Ramos (cell line): ENCODE data around the gene SRRM3.
"Not testable (repeated sequence)": the region's sequence is repeated elsewhere in the genome, so short reads cannot be mapped to it uniquely, and the experiment has no call there.

Experiments
- in situ Hi-C: fragments of 300-500 bp; cut with MboI; formaldehyde crosslinking; loops from one replicate; pipeline ENCODE4 v1.14.3; 2022; ENCODE audit warnings: low sequenced_read_pairs; ENCODE audit not compliant: unreplicated experiment

The SRRM3 gene

GRCh38 chr7:76332078-76332477 is 130.4 kb downstream of the SRRM3 start:
- in situ Hi-C loops: no loop called here

GRCh38 chr7:76333511-76334101 is 131.9 kb downstream of the SRRM3 start:
- in situ Hi-C loops: no loop called here

- in situ Hi-C loops: no loop called here
Observed at GRCh38 chr7:76334320-76334967, 132.7 kb downstream of the SRRM3 start.

- in situ Hi-C loops: not testable (repeated sequence)
Observed at GRCh38 chr7:76335417-76335816, 133.7 kb downstream of the SRRM3 start.

GRCh38 chr7:76336094-76336493 is 134.4 kb downstream of the SRRM3 start:
- in situ Hi-C loops: no loop called here
